OCI-LY1 (cell line): Measurements from ENCODE around the gene ATXN7L1.

Experiments
- H2AFZ ChIP-seq: fragments of 200-600 bp; sonication (generic), shearing (Covaris generic); 2 replicates; pipeline ENCODE4 v1.6.0; 2014; ENCODE audit warnings: antibody characterized with exemption, mild to moderate bottlenecking, low read length
- H3F3A ChIP-seq: fragments of 200-600 bp; sonication (generic), shearing (Covaris generic); 2 replicates; pipeline ENCODE4 v1.6.0; 2014; ENCODE audit warnings: mild to moderate bottlenecking, antibody characterized with exemption, low read length, moderate library complexity; ENCODE audit not compliant: insufficient read depth
- H3K27ac ChIP-seq: fragments of 200-600 bp; sonication (generic); 2 replicates; pipeline ENCODE4 v1.5.1; 2014; ENCODE audit warnings: low read length, mixed run types, mild to moderate bottlenecking, low read depth; ENCODE audit not compliant: poor library complexity, severe bottlenecking
- H3K27me3 ChIP-seq: fragments of 200-600 bp; sonication (generic); 2 replicates; pipeline ENCODE4 v1.6.0; 2014; ENCODE audit warnings: antibody characterized with exemption, mild to moderate bottlenecking, low read length, moderate library complexity; ENCODE audit not compliant: insufficient read depth
- H3K36me3 ChIP-seq: fragments of 200-600 bp; sonication (generic); 2 replicates; pipeline ENCODE4 v1.6.1; 2014; ENCODE audit warnings: mild to moderate bottlenecking, antibody characterized with exemption, low read length, moderate library complexity, mixed read lengths; ENCODE audit not compliant: insufficient read depth
- H3K4me1 ChIP-seq: fragments of 200-600 bp; sonication (generic); 2 replicates; pipeline ENCODE4 v1.5.1; 2014; ENCODE audit warnings: mild to moderate bottlenecking, low read length, moderate library complexity; ENCODE audit not compliant: insufficient read depth, severe bottlenecking
- H3K4me2 ChIP-seq: fragments of 200-600 bp; sonication (generic), shearing (Covaris generic); 2 replicates; pipeline ENCODE4 v1.6.1; 2014; ENCODE audit warnings: low read length
- H3K4me3 ChIP-seq: fragments of 200-600 bp; sonication (generic); 2 replicates; pipeline ENCODE4 v1.5.1; 2014; ENCODE audit warnings: low read length, low read depth, mild to moderate bottlenecking, mixed read lengths; ENCODE audit not compliant: poor library complexity, severe bottlenecking
- H3K79me2 ChIP-seq: fragments of 200-600 bp; shearing (Covaris generic); 2 replicates; pipeline ENCODE4 v1.6.1; 2016; ENCODE audit warnings: mixed run types, low read length, mixed read lengths; ENCODE audit not compliant: insufficient read depth
- H3K9ac ChIP-seq: fragments of 200-600 bp; sonication (generic), shearing (Covaris generic); 2 replicates; pipeline ENCODE4 v1.6.1; 2014; ENCODE audit warnings: mild to moderate bottlenecking, low read length, mixed read lengths
- H3K9me2 ChIP-seq: fragments of 200-600 bp; sonication (generic), shearing (Covaris generic); 2 replicates; pipeline ENCODE4 v1.6.1; 2014; ENCODE audit warnings: low read depth, mild to moderate bottlenecking, low read length, mixed read lengths
- H3K9me3 ChIP-seq: fragments of 200-600 bp; shearing (Covaris generic); 2 replicates; pipeline ENCODE4 v1.6.1; 2014; ENCODE audit warnings: low read length, mixed read lengths
- H4K20me1 ChIP-seq: fragments of 200-600 bp; sonication (generic), shearing (Covaris generic); 2 replicates; pipeline ENCODE4 v1.6.0; 2016; ENCODE audit warnings: mild to moderate bottlenecking, low read length; ENCODE audit not compliant: insufficient read depth
- EZH2 ChIP-seq: fragments of 200-600 bp; sonication (generic), shearing (Covaris generic); IDR thresholded peaks from 2 replicates; pipeline ENCODE4 v1.8.0; 2017; ENCODE audit warnings: borderline replicate concordance, mixed run types, mild to moderate bottlenecking, antibody characterized with exemption, low read length, moderate library complexity, mixed read lengths
- TF ChIP-seq, protein P1 (sequence below): fragments of 200-600 bp; sonication (generic), shearing (Covaris generic); IDR thresholded peaks from 2 replicates; pipeline ENCODE4 v1.5.1; 2017; ENCODE audit warnings: mild to moderate bottlenecking, antibody characterized with exemption, low read length, moderate library complexity, mixed read lengths

The ATXN7L1 gene

DNA sequence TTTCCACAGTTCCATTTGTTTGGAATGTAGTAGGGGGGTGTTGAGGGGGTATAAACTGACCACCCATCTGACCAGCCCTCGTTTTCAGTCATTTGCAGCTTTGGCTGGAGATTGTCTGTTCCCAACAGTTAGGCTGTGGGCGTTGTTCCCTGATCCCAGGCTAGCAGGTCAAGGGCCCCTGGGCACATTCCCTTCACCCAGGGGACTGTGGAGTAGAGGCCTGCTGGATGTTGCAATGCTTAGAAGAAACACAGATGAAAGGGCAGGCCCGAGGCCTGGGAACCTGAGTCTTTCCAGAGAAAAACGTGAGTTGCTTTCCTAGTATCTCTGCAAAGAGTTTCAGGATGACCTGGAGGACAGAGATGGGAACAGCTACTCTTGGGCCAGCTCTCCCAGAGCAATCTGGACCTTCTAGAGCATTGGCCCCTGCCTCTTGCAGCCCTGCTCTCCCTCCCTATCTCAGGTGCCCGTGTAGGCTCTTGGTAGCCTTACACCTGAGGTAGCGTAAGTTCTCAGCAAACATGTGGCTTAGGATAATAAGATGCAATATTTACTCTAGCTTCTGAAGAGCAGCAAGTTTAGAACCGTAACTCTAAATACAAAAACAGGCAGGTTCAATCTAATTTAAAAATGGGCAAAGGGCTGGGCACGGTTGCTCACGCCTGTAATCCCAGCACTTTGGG, 195.8 kb downstream of the ATXN7L1 start:
- no peak overlapping the region for H2AFZ ChIP-seq
- H3K4me1 ChIP-seq, result peaks cover 15% of the 10 kb centered on the region
- no peak overlapping the region for H3K27ac ChIP-seq
- TF ChIP-seq, protein P1, sequence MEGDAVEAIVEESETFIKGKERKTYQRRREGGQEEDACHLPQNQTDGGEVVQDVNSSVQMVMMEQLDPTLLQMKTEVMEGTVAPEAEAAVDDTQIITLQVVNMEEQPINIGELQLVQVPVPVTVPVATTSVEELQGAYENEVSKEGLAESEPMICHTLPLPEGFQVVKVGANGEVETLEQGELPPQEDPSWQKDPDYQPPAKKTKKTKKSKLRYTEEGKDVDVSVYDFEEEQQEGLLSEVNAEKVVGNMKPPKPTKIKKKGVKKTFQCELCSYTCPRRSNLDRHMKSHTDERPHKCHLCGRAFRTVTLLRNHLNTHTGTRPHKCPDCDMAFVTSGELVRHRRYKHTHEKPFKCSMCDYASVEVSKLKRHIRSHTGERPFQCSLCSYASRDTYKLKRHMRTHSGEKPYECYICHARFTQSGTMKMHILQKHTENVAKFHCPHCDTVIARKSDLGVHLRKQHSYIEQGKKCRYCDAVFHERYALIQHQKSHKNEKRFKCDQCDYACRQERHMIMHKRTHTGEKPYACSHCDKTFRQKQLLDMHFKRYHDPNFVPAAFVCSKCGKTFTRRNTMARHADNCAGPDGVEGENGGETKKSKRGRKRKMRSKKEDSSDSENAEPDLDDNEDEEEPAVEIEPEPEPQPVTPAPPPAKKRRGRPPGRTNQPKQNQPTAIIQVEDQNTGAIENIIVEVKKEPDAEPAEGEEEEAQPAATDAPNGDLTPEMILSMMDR, result no peak
- TF ChIP-seq EZH2, result no peak
- no peaks in the 10 kb centered on the region for H3K9me2 ChIP-seq
- H3K9me3 ChIP-seq, result no peaks in the 10 kb centered on the region
- H3K79me2 ChIP-seq, result no peaks in the 10 kb centered on the region
- H3K9ac ChIP-seq, result no peak overlapping the region
- H4K20me1 ChIP-seq, result no peaks in the 10 kb centered on the region
- no peak overlapping the region for H3K4me3 ChIP-seq
- H3F3A ChIP-seq, result no peaks in the 10 kb centered on the region
- no peaks in the 10 kb centered on the region for H3K27me3 ChIP-seq
- H3K36me3 ChIP-seq, result no peaks in the 10 kb centered on the region
- no peak overlapping the region for H3K4me2 ChIP-seq

GRCh38 chr7:105678811-105679495, 197.4 kb downstream of the ATXN7L1 start:
- TF ChIP-seq, protein P1, result no peak
- no peak for TF ChIP-seq EZH2
- Histone ChIP-seq H3K4me2 (no peak overlapping the region), H3K79me2 (no peaks in the 10 kb centered on the region), H3K36me3 (no peaks in the 10 kb centered on the region), H3K9me2 (no peaks in the 10 kb centered on the region), H3K4me3 (no peak overlapping the region), H4K20me1 (no peaks in the 10 kb centered on the region), H3K27me3 (no peaks in the 10 kb centered on the region), H2AFZ (no peak overlapping the region), H3K4me1 (peaks cover 15% of the 10 kb centered on the region), H3K9me3 (no peaks in the 10 kb centered on the region), H3K9ac (no peak overlapping the region), H3F3A (no peaks in the 10 kb centered on the region), H3K27ac (no peak overlapping the region)

DNA sequence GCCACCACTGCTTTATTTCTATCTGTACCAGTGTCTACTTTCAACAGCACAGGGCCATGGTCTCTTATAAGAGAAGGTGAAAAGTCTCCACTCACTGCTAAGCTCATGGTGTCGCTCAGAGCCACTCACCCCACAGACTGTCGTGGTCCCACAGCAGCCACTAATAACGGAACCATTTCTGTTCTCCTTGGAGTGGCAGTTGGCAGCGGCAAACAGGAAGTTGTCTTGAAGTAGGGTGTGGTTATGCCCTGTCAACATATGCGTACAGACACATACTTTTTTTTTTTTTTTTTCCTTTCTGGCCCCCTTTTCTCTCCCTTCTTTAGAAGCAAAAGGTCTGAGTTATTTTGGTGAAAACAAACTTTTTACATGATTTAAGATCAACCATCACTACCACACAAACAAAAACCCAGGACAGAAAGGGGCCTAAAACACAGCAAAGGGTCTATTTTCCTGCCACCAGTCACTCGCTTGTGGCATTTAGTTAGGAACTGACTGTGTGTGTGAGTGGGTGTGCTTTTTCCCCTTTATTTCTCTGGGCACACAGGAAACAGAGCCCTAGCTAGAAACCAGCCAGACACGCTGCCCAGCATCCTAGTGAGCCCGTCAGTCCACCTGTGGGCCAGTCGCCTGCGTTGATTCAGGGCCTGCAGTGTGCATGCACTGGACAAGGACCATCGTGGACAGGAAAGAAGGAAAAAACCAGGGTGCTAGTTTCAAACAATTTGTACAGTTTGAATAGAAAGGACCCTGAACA, 198.4 kb downstream of the ATXN7L1 start:
- Histone ChIP-seq H3K9me2 (no peaks in the 10 kb centered on the region), H3K4me1 (peaks cover 15% of the 10 kb centered on the region), H3K9me3 (no peaks in the 10 kb centered on the region), H3K27me3 (no peaks in the 10 kb centered on the region), H3K4me3 (no peak overlapping the region), H4K20me1 (no peaks in the 10 kb centered on the region), H3K79me2 (no peaks in the 10 kb centered on the region), H3K36me3 (no peaks in the 10 kb centered on the region), H2AFZ (no peak overlapping the region), H3K9ac (no peak overlapping the region), H3K27ac (no peak overlapping the region), H3F3A (no peaks in the 10 kb centered on the region), H3K4me2 (peak overlapping the region; percentile 13; the same call in 1 of the 2 replicates)
- TF ChIP-seq, protein P1, result no peak
- TF ChIP-seq EZH2, result no peak
